Liver (tissue), 9 donors: ENCODE data around the gene FRAS1. TPM values are rescaled to one million over a fixed set of nuclear protein-coding genes. Genes with fewer than 3 reads are reported as not detected.

Experiments used
- DNase-seq: peaks from one replicate; pipeline ENCODE4 v3.0.0-alpha.2; 2017; ENCODE audit warnings: low spot score
- H3K27ac ChIP-seq, 2 donors: one replicate each; pipeline ENCODE4 v1.7.0; 2013; ENCODE audit warnings: inconsistent platforms in 2 of 2, low read length in 2 of 2, control low read depth in 1 of 2, low read depth in 1 of 2, mild to moderate bottlenecking in 1 of 2
- H3K27me3 ChIP-seq, 4 donors: one replicate each; pipeline versions ENCODE4 v1.6.1 to v1.7.0; 2013; ENCODE audit warnings: low read length in 3 of 4, inconsistent platforms in 1 of 4, mild to moderate bottlenecking in 1 of 4, moderate library complexity in 1 of 4; ENCODE audit not compliant: control insufficient read depth in 4 of 4, insufficient read depth in 4 of 4
- H3K36me3 ChIP-seq, 4 donors: one replicate each; pipeline versions ENCODE4 v1.6.1 to v1.7.0; 2013; ENCODE audit warnings: low read length in 3 of 4, mild to moderate bottlenecking in 3 of 4, low read depth in 1 of 4, moderate library complexity in 1 of 4; ENCODE audit not compliant: control insufficient read depth in 4 of 4, insufficient read depth in 3 of 4
- H3K4me1 ChIP-seq, 4 donors: one replicate each; pipeline versions ENCODE4 v1.6.1 to v1.7.0; 2013; ENCODE audit warnings: low read length in 3 of 4, mild to moderate bottlenecking in 3 of 4, moderate library complexity in 1 of 4; ENCODE audit not compliant: control insufficient read depth in 4 of 4, insufficient read depth in 4 of 4
- H3K4me3 ChIP-seq, 3 donors: one replicate each; pipeline versions ENCODE4 v1.6.1 to v1.7.0; 2013; ENCODE audit warnings: low read length in 3 of 3, control low read depth in 1 of 3, low read depth in 1 of 3, mild to moderate bottlenecking in 1 of 3
- H3K9ac ChIP-seq, 2 donors: one replicate each; pipeline ENCODE4 v1.7.0; 2013; ENCODE audit warnings: low read length in 2 of 2, mild to moderate bottlenecking in 2 of 2, moderate library complexity in 2 of 2, control low read depth in 1 of 2, low read depth in 1 of 2
- H3K9me3 ChIP-seq, 4 donors: one replicate each; pipeline versions ENCODE4 v1.6.1 to v1.7.0; 2013; ENCODE audit warnings: low read length in 3 of 4; ENCODE audit not compliant: control insufficient read depth in 4 of 4
- ATF3 ChIP-seq: IDR thresholded peaks from 2 replicates; pipeline ENCODE4 v1.6.1; 2016; ENCODE audit warnings: antibody characterized with exemption
- EGR1 ChIP-seq, 2 donors: IDR thresholded peaks; 2 replicates each; pipeline ENCODE4 v1.6.1; 2016 to 2018; ENCODE audit warnings: antibody characterized with exemption in 2 of 2, low read depth in 2 of 2
- FOXA1 ChIP-seq: IDR thresholded peaks from 2 replicates; pipeline ENCODE4 v1.6.1; 2016; ENCODE audit warnings: antibody characterized with exemption
- FOXA2 ChIP-seq: IDR thresholded peaks from 2 replicates; pipeline ENCODE4 v1.6.1; 2016; ENCODE audit warnings: antibody characterized with exemption
- HNF4A ChIP-seq, 2 donors: conservative IDR thresholded peaks; 2 replicates each; pipeline ENCODE4 v1.6.1; 2016; ENCODE audit warnings: antibody characterized with exemption in 2 of 2, mild to moderate bottlenecking in 2 of 2
- JUND ChIP-seq, 2 donors: IDR thresholded peaks; 2 replicates each; pipeline ENCODE4 v1.6.1; 2016; ENCODE audit warnings: antibody characterized with exemption in 2 of 2
- MAX ChIP-seq: IDR thresholded peaks from 2 replicates; pipeline ENCODE4 v1.6.1; 2016; ENCODE audit warnings: antibody characterized with exemption
- NR2F2 ChIP-seq: IDR thresholded peaks from 2 replicates; pipeline ENCODE4 v1.6.1; 2016; ENCODE audit warnings: antibody characterized with exemption
- RAD21 ChIP-seq, 2 donors: IDR thresholded peaks; 2 replicates each; pipeline ENCODE4 v1.6.1; 2016; ENCODE audit warnings: antibody characterized with exemption in 2 of 2, mild to moderate bottlenecking in 2 of 2
- RXRA ChIP-seq, 2 donors: IDR thresholded peaks; 2 replicates each; pipeline ENCODE4 v1.6.1; 2017 to 2018; ENCODE audit warnings: antibody characterized with exemption in 2 of 2, mild to moderate bottlenecking in 1 of 2
- SP1 ChIP-seq: IDR thresholded peaks from 2 replicates; pipeline ENCODE4 v1.6.1; 2018; ENCODE audit warnings: antibody characterized with exemption, mild to moderate bottlenecking
- TAF1 ChIP-seq: conservative IDR thresholded peaks from 2 replicates; pipeline ENCODE4 v1.6.1; 2016; ENCODE audit warnings: antibody characterized with exemption, mild to moderate bottlenecking
- YY1 ChIP-seq: IDR thresholded peaks from 2 replicates; pipeline ENCODE4 v1.6.1; 2016; ENCODE audit warnings: antibody characterized with exemption, mild to moderate bottlenecking
- ZBTB33 ChIP-seq: IDR thresholded peaks from 2 replicates; pipeline ENCODE4 v1.6.1; 2016; ENCODE audit warnings: antibody characterized with exemption
- WGBS: extraction: QIAGEN DNeasy Blood & Tissue Kit; methylation state at CpG from one replicate; pipeline ENCODE4 v1.1.7; 2013; 5-methylcytosine and 5-hydroxymethylcytosine counted together
- polyA plus RNA-seq, 2 donors: library from polyadenylated mRNA; stranded (reverse) in 1 of 2; unstranded in 1 of 2; fragments of 200-250 nt in 1 of 2; fragments of >200 nt in 1 of 2; fragmentation: Nextera tagmentation in 1 of 2; extraction: Ambion mirVana in 1 of 2; gene quantifications; one replicate each; pipeline versions ENCODE4 v1.2.1 to v1.2.3, GENCODE V29; 2013 to 2015
- total RNA-seq, 2 donors: library from RNA; depleted of rRNA; stranded (reverse); fragments of >200 nt; gene quantifications; one replicate each; pipeline ENCODE4 v1.2.3, GENCODE V29; 2014
- TF ChIP-seq, protein P1 (sequence below): IDR thresholded peaks from 2 replicates; pipeline ENCODE4 v1.6.1; 2016; ENCODE audit warnings: antibody characterized with exemption, mild to moderate bottlenecking
- donor health status: healthy.
- donor health status: healthy.
- donor health status: healthy.
- donor health status: healthy.
- donor health status: healthy.

FRAS1 gene
- total and polyA plus RNA-seq, 4 donors, result 0.08 to 6.0 (median 1.1) TPM

DNA sequence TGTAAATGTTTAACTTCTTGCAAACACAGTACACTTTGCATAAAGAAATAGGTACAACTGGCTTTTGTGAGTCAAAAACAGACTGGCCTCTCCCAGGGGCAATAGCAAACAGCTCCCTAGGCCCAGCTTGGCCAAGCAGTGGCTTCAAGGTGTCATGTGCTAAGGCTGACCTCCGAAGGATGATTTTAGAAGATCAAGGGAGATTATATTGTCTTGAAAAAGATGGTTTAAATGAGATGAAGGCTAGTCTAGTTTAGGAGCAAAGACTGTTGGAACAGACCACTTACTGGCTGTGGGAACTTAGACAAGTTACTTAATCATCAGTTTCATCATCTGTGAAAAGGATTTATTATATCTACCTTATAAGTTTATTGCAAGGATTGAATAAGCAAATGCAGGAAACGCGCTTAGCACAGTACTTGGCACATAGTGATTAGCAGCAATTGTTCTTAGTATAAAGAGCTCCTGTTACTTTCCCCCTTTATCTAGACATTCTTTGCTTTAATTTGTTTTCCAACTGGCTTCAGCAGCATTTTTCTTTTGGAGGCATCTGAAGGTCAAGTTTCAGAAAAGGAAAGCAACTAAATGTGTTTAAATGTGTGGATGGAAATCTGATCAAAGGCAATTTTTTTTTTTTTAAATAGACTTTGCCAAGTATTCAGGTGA, 511.6 kb downstream of the FRAS1 start:
- Histone ChIP-seq H3K4me1 (no peaks in the 10 kb centered on the region), H3K9me3 (no peaks in the 10 kb centered on the region), H3K4me3 (no peak overlapping the region), H3K36me3 (no peaks in the 10 kb centered on the region), H3K9ac (no peak overlapping the region), H3K27me3 (peaks cover 0 to under 1% (median 0%) of the 10 kb centered on the region in 4 donors), H3K27ac (no peak overlapping the region)
- 82% methylated on average over 3 of the region's 3 CpGs for WGBS
- no peak for TF ChIP-seq FOXA1
- TF ChIP-seq RXRA (IDR thresholded peaks at IDR 0.05), result no peak
- no peak for TF ChIP-seq MAX
- no peak for TF ChIP-seq EGR1 (IDR thresholded peaks at IDR 0.05; ENCODE audit: low read depth in 2 of 2)
- no peak for TF ChIP-seq ATF3
- TF ChIP-seq JUND (IDR thresholded peaks at IDR 0.05), result no peak
- DNase-seq, result no peak

- H3K27me3 ChIP-seq, result no peaks in the 10 kb centered on the region
- no peaks in the 10 kb centered on the region for H3K36me3 ChIP-seq
- DNase-seq, result no peak
- no peaks in the 10 kb centered on the region for H3K9me3 ChIP-seq
- 67% methylated on average over 6 of the region's 6 CpGs for WGBS
- no peaks in the 10 kb centered on the region for H3K4me1 ChIP-seq
- H3K27ac ChIP-seq, result no peak overlapping the region
- no peak overlapping the region for H3K4me3 ChIP-seq
- H3K9ac ChIP-seq, result no peak overlapping the region
- TF ChIP-seq NR2F2, result no peak
- peak in 1 of 2 donors; percentile 35 for TF ChIP-seq JUND (IDR thresholded peaks at IDR 0.05)
These were observed 512.2 kb downstream of the FRAS1 start for GRCh38 chr4:78569306-78569821.

GRCh38 chr4:78570117-78570516, 513.0 kb downstream of the FRAS1 start:
- Histone ChIP-seq H3K9me3 (no peaks in the 10 kb centered on the region), H3K9ac (no peak overlapping the region), H3K4me3 (no peak overlapping the region), H3K36me3 (no peaks in the 10 kb centered on the region), H3K4me1 (no peaks in the 10 kb centered on the region), H3K27me3 (no peaks in the 10 kb centered on the region), H3K27ac (no peak overlapping the region)
- TF ChIP-seq FOXA1, result no peak
- TF ChIP-seq SP1, result no peak
- TF ChIP-seq, protein P1, sequence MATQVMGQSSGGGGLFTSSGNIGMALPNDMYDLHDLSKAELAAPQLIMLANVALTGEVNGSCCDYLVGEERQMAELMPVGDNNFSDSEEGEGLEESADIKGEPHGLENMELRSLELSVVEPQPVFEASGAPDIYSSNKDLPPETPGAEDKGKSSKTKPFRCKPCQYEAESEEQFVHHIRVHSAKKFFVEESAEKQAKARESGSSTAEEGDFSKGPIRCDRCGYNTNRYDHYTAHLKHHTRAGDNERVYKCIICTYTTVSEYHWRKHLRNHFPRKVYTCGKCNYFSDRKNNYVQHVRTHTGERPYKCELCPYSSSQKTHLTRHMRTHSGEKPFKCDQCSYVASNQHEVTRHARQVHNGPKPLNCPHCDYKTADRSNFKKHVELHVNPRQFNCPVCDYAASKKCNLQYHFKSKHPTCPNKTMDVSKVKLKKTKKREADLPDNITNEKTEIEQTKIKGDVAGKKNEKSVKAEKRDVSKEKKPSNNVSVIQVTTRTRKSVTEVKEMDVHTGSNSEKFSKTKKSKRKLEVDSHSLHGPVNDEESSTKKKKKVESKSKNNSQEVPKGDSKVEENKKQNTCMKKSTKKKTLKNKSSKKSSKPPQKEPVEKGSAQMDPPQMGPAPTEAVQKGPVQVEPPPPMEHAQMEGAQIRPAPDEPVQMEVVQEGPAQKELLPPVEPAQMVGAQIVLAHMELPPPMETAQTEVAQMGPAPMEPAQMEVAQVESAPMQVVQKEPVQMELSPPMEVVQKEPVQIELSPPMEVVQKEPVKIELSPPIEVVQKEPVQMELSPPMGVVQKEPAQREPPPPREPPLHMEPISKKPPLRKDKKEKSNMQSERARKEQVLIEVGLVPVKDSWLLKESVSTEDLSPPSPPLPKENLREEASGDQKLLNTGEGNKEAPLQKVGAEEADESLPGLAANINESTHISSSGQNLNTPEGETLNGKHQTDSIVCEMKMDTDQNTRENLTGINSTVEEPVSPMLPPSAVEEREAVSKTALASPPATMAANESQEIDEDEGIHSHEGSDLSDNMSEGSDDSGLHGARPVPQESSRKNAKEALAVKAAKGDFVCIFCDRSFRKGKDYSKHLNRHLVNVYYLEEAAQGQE, result no peak
- no peak for TF ChIP-seq EGR1 (IDR thresholded peaks at IDR 0.05; ENCODE audit: low read depth in 2 of 2)
- no peak for TF ChIP-seq FOXA2
- no peak for TF ChIP-seq ATF3
- no peak for TF ChIP-seq RAD21 (IDR thresholded peaks at IDR 0.05)
- TF ChIP-seq TAF1, result no peak
- TF ChIP-seq ZBTB33, result no peak
- no peak for TF ChIP-seq YY1
- no peak for TF ChIP-seq RXRA (IDR thresholded peaks at IDR 0.05)
- TF ChIP-seq HNF4A (conservative IDR thresholded peaks at IDR 0.05), result no peak
- 83% methylated on average over 2 of the region's 2 CpGs for WGBS
- no peak for DNase-seq
